ENCODE measurements around the gene NAA50. TPM values are rescaled to one million over a fixed set of nuclear protein-coding genes. Genes with fewer than 3 reads are reported as not detected.

The NAA50 gene
- total RNA-seq, 1 experiment from 2014 or later, result 208 TPM

DNA sequence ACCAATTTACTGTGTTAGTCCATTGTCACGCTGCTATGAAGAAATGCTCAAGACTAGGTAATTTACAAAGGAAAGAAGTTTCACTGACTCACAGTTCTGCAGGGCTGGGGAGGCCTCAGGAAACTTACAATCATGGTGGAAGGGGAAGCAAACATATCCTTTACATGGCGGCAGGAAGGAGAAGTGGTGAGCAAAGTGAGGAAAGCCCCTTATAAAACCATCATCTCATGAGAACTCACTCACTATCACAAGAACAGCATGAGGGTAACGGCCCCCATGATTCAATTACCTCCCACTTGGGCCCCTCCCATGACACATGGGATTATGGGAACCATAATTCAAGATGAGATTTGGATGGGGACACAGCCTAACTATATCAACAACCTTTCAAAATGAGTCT is 69.8 kb downstream of the NAA50 start:
- TF ChIP-seq, protein P1, sequence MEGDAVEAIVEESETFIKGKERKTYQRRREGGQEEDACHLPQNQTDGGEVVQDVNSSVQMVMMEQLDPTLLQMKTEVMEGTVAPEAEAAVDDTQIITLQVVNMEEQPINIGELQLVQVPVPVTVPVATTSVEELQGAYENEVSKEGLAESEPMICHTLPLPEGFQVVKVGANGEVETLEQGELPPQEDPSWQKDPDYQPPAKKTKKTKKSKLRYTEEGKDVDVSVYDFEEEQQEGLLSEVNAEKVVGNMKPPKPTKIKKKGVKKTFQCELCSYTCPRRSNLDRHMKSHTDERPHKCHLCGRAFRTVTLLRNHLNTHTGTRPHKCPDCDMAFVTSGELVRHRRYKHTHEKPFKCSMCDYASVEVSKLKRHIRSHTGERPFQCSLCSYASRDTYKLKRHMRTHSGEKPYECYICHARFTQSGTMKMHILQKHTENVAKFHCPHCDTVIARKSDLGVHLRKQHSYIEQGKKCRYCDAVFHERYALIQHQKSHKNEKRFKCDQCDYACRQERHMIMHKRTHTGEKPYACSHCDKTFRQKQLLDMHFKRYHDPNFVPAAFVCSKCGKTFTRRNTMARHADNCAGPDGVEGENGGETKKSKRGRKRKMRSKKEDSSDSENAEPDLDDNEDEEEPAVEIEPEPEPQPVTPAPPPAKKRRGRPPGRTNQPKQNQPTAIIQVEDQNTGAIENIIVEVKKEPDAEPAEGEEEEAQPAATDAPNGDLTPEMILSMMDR (IDR thresholded peaks at IDR 0.05), result no peak
- TF ChIP-seq, protein P2, sequence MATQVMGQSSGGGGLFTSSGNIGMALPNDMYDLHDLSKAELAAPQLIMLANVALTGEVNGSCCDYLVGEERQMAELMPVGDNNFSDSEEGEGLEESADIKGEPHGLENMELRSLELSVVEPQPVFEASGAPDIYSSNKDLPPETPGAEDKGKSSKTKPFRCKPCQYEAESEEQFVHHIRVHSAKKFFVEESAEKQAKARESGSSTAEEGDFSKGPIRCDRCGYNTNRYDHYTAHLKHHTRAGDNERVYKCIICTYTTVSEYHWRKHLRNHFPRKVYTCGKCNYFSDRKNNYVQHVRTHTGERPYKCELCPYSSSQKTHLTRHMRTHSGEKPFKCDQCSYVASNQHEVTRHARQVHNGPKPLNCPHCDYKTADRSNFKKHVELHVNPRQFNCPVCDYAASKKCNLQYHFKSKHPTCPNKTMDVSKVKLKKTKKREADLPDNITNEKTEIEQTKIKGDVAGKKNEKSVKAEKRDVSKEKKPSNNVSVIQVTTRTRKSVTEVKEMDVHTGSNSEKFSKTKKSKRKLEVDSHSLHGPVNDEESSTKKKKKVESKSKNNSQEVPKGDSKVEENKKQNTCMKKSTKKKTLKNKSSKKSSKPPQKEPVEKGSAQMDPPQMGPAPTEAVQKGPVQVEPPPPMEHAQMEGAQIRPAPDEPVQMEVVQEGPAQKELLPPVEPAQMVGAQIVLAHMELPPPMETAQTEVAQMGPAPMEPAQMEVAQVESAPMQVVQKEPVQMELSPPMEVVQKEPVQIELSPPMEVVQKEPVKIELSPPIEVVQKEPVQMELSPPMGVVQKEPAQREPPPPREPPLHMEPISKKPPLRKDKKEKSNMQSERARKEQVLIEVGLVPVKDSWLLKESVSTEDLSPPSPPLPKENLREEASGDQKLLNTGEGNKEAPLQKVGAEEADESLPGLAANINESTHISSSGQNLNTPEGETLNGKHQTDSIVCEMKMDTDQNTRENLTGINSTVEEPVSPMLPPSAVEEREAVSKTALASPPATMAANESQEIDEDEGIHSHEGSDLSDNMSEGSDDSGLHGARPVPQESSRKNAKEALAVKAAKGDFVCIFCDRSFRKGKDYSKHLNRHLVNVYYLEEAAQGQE (IDR thresholded peaks at IDR 0.05; ENCODE audit: insufficient read depth in 1 of 2, low read depth in 2 of 2, low read length in 1 of 2), result no peak
- TF ChIP-seq POLR2AphosphoS5 (IDR thresholded peaks at IDR 0.05; ENCODE audit: low read depth, low read length), result no peak
- no peak for TF ChIP-seq TCF7L2 (IDR thresholded peaks at IDR 0.05; ENCODE audit: low read depth, low read length)
- TF ChIP-seq SIN3A (IDR thresholded peaks at IDR 0.05; ENCODE audit: borderline replicate concordance, insufficient read depth, low read depth, low read length), result no peak
- Histone ChIP-seq H3K4me1 (ENCODE audit: control insufficient read depth, insufficient read depth, low read length) (no peaks in the 10 kb centered on the region), H3K36me3 (ENCODE audit: control insufficient read depth, insufficient read depth, low read length) (no peaks in the 10 kb centered on the region), H3K27ac (ENCODE audit: low read length) (no peak overlapping the region), H3K27me3 (ENCODE audit: control insufficient read depth, insufficient read depth, low read length) (no peaks in the 10 kb centered on the region), H3K9me3 (ENCODE audit: control insufficient read depth, insufficient read depth, low read depth, low read length) (no peaks in the 10 kb centered on the region), H3K4me3 (ENCODE audit: low read depth in 2 of 2, low read length in 2 of 2) (no peak overlapping the region)
- CTCF ChIA-PET, result no interaction called here
- DNase-seq (ENCODE audit: low read depth, low spot score), result no peak
- no TSS peak for BruUV-seq (replicated peaks)
- ATAC-seq, result no peak
- POLR2A ChIA-PET, result no interaction called here
- intact Hi-C loops (cut with micrococcal nuclease; ENCODE audit: unreplicated experiment) (no loop called here), in situ Hi-C loops (cut with HindIII; ENCODE audit: low pct_unique_long_range_greater_than_20kb, low sequenced_read_pairs) (no loop called here)

DNA sequence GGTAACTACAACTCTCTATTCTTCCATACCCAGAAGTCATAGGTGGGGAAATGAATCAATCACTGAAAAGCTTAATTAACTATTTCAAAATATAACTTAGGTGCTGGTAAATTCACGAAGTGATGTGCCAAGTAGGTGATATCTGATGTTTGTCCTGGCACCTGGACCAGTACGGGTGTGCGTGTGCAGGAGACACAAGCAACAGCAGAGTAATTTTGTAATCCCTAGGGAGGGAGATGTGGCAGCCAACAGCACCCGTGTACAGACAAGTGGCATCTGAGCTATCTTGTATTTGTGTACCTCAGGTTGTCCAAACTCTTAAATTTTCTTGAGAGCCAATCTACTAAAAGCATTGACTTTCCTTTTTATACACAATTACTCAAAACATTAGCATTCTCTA is 72.5 kb downstream of the NAA50 start:
- in situ Hi-C loops (cut with HindIII; ENCODE audit: low pct_unique_long_range_greater_than_20kb, low sequenced_read_pairs), result no loop called here
- POLR2A ChIA-PET, result no interaction called here
- BruUV-seq (replicated peaks), result no TSS peak

DNA sequence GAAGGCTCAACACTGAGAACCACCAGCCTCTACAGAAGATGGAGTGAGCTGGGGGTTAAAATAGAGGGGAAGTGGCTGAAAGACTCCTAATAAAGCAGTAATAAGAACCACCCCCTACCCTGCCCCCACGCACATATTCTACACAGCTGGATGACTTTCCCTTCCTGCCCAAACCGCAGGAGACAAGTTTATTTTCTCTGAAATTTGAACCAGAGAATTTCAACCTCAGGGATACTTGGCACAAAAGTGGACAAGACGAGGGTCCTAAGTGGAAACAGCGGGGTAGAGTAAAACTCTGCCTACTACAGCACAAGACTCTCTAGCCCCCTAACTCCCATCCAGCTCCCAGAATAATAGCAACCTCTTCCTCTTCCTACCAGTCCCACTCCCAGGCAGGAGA is 78.0 kb downstream of the NAA50 start:
- TF ChIP-seq, protein P2 (IDR thresholded peaks at IDR 0.05; ENCODE audit: insufficient read depth in 1 of 2, low read depth in 2 of 2, low read length in 1 of 2), result no peak
- TF ChIP-seq POLR2AphosphoS5 (IDR thresholded peaks at IDR 0.05; ENCODE audit: low read depth, low read length), result no peak
- no peak for TF ChIP-seq TCF7L2 (IDR thresholded peaks at IDR 0.05; ENCODE audit: low read depth, low read length)
- TF ChIP-seq, protein P1 (IDR thresholded peaks at IDR 0.05), result no peak
- no peak for TF ChIP-seq SIN3A (IDR thresholded peaks at IDR 0.05; ENCODE audit: borderline replicate concordance, insufficient read depth, low read depth, low read length)
- ChIA-PET CTCF (no interaction called here), POLR2A (interaction anchor here (0.6 kb wide), 1 partner anchor 37 kb away, joined by 5 read pairs; no protein-coding TSS in a partner anchor)
- in situ Hi-C loops (cut with HindIII; ENCODE audit: low pct_unique_long_range_greater_than_20kb, low sequenced_read_pairs), result no loop called here
- no peaks in the 10 kb centered on the region for H3K9me3 ChIP-seq (ENCODE audit: control insufficient read depth, insufficient read depth, low read depth, low read length)
- DNase-seq (ENCODE audit: low read depth, low spot score), result no peak
- no peak overlapping the region for H3K27ac ChIP-seq (ENCODE audit: low read length)
- intact Hi-C loops (cut with micrococcal nuclease; ENCODE audit: unreplicated experiment), result no loop called here
- H3K36me3 ChIP-seq (ENCODE audit: control insufficient read depth, insufficient read depth, low read length), result no peaks in the 10 kb centered on the region
- no peaks in the 10 kb centered on the region for H3K27me3 ChIP-seq (ENCODE audit: control insufficient read depth, insufficient read depth, low read length)
- H3K4me3 ChIP-seq (ENCODE audit: low read depth in 2 of 2, low read length in 2 of 2), result no peak overlapping the region
- BruUV-seq (replicated peaks), result no TSS peak
- H3K4me1 ChIP-seq (ENCODE audit: control insufficient read depth, insufficient read depth, low read length), result no peaks in the 10 kb centered on the region
- no peak for ATAC-seq

More for the DNA sequence above, 72.5 kb downstream of the NAA50 start:
- intact Hi-C loops (cut with micrococcal nuclease; ENCODE audit: unreplicated experiment), result no loop called here
- H3K4me3 ChIP-seq (ENCODE audit: low read depth in 2 of 2, low read length in 2 of 2), result no peak overlapping the region
- H3K27me3 ChIP-seq (ENCODE audit: control insufficient read depth, insufficient read depth, low read length), result no peaks in the 10 kb centered on the region
- CTCF ChIA-PET, result no interaction called here
- no peaks in the 10 kb centered on the region for H3K4me1 ChIP-seq (ENCODE audit: control insufficient read depth, insufficient read depth, low read length)
- ATAC-seq (no peak), DNase-seq (ENCODE audit: low read depth, low spot score) (no peak)
- H3K9me3 ChIP-seq (ENCODE audit: control insufficient read depth, insufficient read depth, low read depth, low read length), result no peaks in the 10 kb centered on the region
- no peak for TF ChIP-seq POLR2AphosphoS5 (IDR thresholded peaks at IDR 0.05; ENCODE audit: low read depth, low read length)
- H3K36me3 ChIP-seq (ENCODE audit: control insufficient read depth, insufficient read depth, low read length), result no peaks in the 10 kb centered on the region
- H3K27ac ChIP-seq (ENCODE audit: low read length), result no peak overlapping the region

All from Panc1 (cell line).